K562 (cell line): Measurements from ENCODE around the gene SON. TPM values are rescaled to one million over a fixed set of nuclear protein-coding genes. Genes with fewer than 3 reads are reported as not detected.
A peak's percentile ranks its signal among the peaks of the same experiment; 100 is the strongest.
"Not testable (repeated sequence)": the region's sequence is repeated elsewhere in the genome, so short reads cannot be mapped to it uniquely, and the experiment has no call there.

Experiments used
- ATAC-seq: fragments of 200-7000 bp; cut with Tn5 transposase; 3 replicates; pipeline ENCODE4 v1.9.1; 2020; ENCODE audit warnings: moderate library complexity
- BruUV-seq: library from RNA; stranded (reverse); fragments of 400-500 nt; replicated peaks from 2 replicates; lab custom pipeline; 2021; lab: Mats Ljungman, UMichigan
- CTCF ChIA-PET: fragments of 300-600 bp; formaldehyde crosslinking; extraction: SDS; loops from one replicate; lab custom pipeline; 2021; ENCODE audit warnings: low intra/inter-chr PET ratio; lab: Yijun Ruan, JAX
- POLR2A ChIA-PET: fragments of 300-600, 350-650 bp; sonication (Branson Sonifier 250); formaldehyde crosslinking; extraction: SDS; loops from one replicate; lab custom pipeline; 2021; ENCODE audit warnings: antibody characterized with exemption, inconsistent platforms; lab: Yijun Ruan, JAX
- DNase-seq, 4 experiments: peaks; one replicate each; pipeline versions ENCODE4 v3.0.0 to v3.0.0-alpha.2; 2011 to 2018; ENCODE audit warnings: low spot score in 3 of 4, mixed read lengths in 3 of 4; ENCODE audit errors: extremely low read depth in 1 of 4
- FAIRE-seq: peaks from 2 replicates; lab custom pipeline; 2011; peaks lifted over from hg19 to GRCh38; lab: Jason Lieb, UNC
- H2AFZ ChIP-seq: 2 replicates; pipeline ENCODE4 v1.6.0; 2011; ENCODE audit warnings: low read depth, low read length, control low read depth, inconsistent platforms
- H3K27ac ChIP-seq: fragments of 200-600 bp; 3 replicates; pipeline ENCODE4 v1.8.0; 2011; ENCODE audit warnings: low read depth, mild to moderate bottlenecking, control low read depth, inconsistent platforms, low read length, moderate library complexity, mixed read lengths; ENCODE audit errors: extremely low read depth
- H3K27me3 ChIP-seq, 2 experiments: fragments of 300-600 bp in 1 of 2; 2 replicates in 1 of 2; 3 replicates in 1 of 2; pipeline versions ENCODE4 v1.6.0 to v1.8.0; 2011; ENCODE audit warnings: inconsistent platforms in 2 of 2, low read length in 2 of 2, mild to moderate bottlenecking in 1 of 2, mixed read lengths in 1 of 2, moderate library complexity in 1 of 2; ENCODE audit not compliant: control insufficient read depth in 2 of 2, insufficient read depth in 2 of 2
- H3K36me3 ChIP-seq: fragments of 300-600 bp; 3 replicates; pipeline ENCODE4 v1.8.0; 2011; ENCODE audit warnings: mild to moderate bottlenecking, low read length, inconsistent platforms; ENCODE audit not compliant: control insufficient read depth, insufficient read depth
- H3K4me1 ChIP-seq, 2 experiments: fragments of 200-600 bp in 1 of 2; replicated peaks in 1 of 2; 2 replicates in 1 of 2; 3 replicates in 1 of 2; pipeline versions ENCODE4 v1.5.1 to v1.8.0; 2011; ENCODE audit warnings: inconsistent platforms in 2 of 2, low read length in 2 of 2, mild to moderate bottlenecking in 1 of 2, mixed read lengths in 1 of 2, moderate library complexity in 1 of 2; ENCODE audit not compliant: control insufficient read depth in 2 of 2, insufficient read depth in 2 of 2
- H3K4me2 ChIP-seq: 2 replicates; pipeline ENCODE4 v1.6.1; 2011; ENCODE audit warnings: low read length, control low read depth, inconsistent platforms, mixed read lengths; ENCODE audit not compliant: insufficient read depth
- H3K4me3 ChIP-seq: fragments of 200-600 bp; sonication (generic), shearing (Covaris generic); 2 replicates; pipeline ENCODE4 v1.5.1; 2016; ENCODE audit warnings: control low read depth, inconsistent platforms
- H3K79me2 ChIP-seq: fragments of 200-600 bp; 3 replicates; pipeline ENCODE4 v1.8.0; 2011; ENCODE audit warnings: low read length, inconsistent platforms; ENCODE audit not compliant: control insufficient read depth, insufficient read depth
- H3K9ac ChIP-seq, 2 experiments: 2 replicates each; pipeline versions ENCODE4 v1.6.0 to v1.6.1; 2011; ENCODE audit warnings: low read depth in 2 of 2, low read length in 2 of 2, control low read depth in 1 of 2, inconsistent platforms in 1 of 2, mild to moderate bottlenecking in 1 of 2, mixed read lengths in 1 of 2; ENCODE audit not compliant: insufficient read depth in 1 of 2
- H3K9me1 ChIP-seq: one replicate; pipeline ENCODE4 v1.6.0; 2011; ENCODE audit warnings: inconsistent platforms, mild to moderate bottlenecking, low read length, moderate library complexity; ENCODE audit not compliant: control insufficient read depth, insufficient read depth
- H3K9me3 ChIP-seq: replicated peaks from 2 replicates; pipeline ENCODE4 v1.5.1; 2011; ENCODE audit warnings: low read depth, low read length, inconsistent platforms; ENCODE audit not compliant: control insufficient read depth, insufficient read depth
- H4K20me1 ChIP-seq: replicated peaks from 2 replicates; pipeline ENCODE4 v1.6.1; 2011; ENCODE audit warnings: low read length, inconsistent platforms, mixed read lengths; ENCODE audit not compliant: control insufficient read depth, insufficient read depth
- CBFA2T2 ChIP-seq: fragments of 450-650 bp; conservative IDR thresholded peaks from 2 replicates; pipeline ENCODE4 v1.6.1; 2017; ENCODE audit warnings: mild to moderate bottlenecking
- CSDE1 ChIP-seq, 2 experiments: fragments of 450-650 bp; IDR thresholded peaks; 2 replicates each; pipeline ENCODE4 v1.6.1; 2016; ENCODE audit warnings: mild to moderate bottlenecking in 1 of 2
- E2F5 ChIP-seq: sonication (generic); formaldehyde crosslinking; IDR thresholded peaks from 2 replicates; pipeline ENCODE4 v1.8.0; 2022; ENCODE audit warnings: mild to moderate bottlenecking, missing genetic modification reagents
- ETS2 ChIP-seq: IDR thresholded peaks from 2 replicates; pipeline ENCODE4 v1.6.1; 2016; ENCODE audit warnings: borderline replicate concordance, missing genetic modification characterization, mild to moderate bottlenecking, moderate library complexity, missing compliant biosample characterization; ENCODE audit not compliant: poor library complexity, severe bottlenecking
- FOXJ2 ChIP-seq: fragments of 200-800 bp; sonication (Bioruptor generic); IDR thresholded peaks from 2 replicates; pipeline ENCODE4 v1.6.1; 2016; ENCODE audit warnings: missing genetic modification characterization, missing compliant biosample characterization
- FOXK2 ChIP-seq, 2 experiments: fragments of 450-650 bp; IDR thresholded peaks in 1 of 2; conservative IDR thresholded peaks in 1 of 2; 2 replicates each; pipeline ENCODE4 v1.6.1; 2016; ENCODE audit warnings: low read depth in 2 of 2, mild to moderate bottlenecking in 1 of 2
- GATAD2B ChIP-seq: fragments of 450-650 bp; IDR thresholded peaks from 2 replicates; pipeline ENCODE4 v1.6.1; 2017; ENCODE audit warnings: mild to moderate bottlenecking, borderline replicate concordance
- HOMEZ ChIP-seq: fragments of 250-450 bp; sonication (Bioruptor Pico); IDR thresholded peaks from 2 replicates; pipeline ENCODE4 v1.4.0; 2020; ENCODE audit warnings: mild to moderate bottlenecking, moderate library complexity
- NFIC ChIP-seq: fragments of 450-650 bp; IDR thresholded peaks from 2 replicates; pipeline ENCODE4 v1.6.1; 2017; ENCODE audit warnings: mild to moderate bottlenecking, inconsistent platforms
- RB1 ChIP-seq: fragments of 450-650 bp; IDR thresholded peaks from 2 replicates; pipeline ENCODE4 v1.6.1; 2017; ENCODE audit warnings: low read depth, mild to moderate bottlenecking
- SIRT6 ChIP-seq: IDR thresholded peaks from one replicate; pipeline ENCODE4 v1.6.1; 2012; ENCODE audit warnings: low read depth, mild to moderate bottlenecking, control low read depth, inconsistent platforms, low read length, moderate library complexity
- ZNF41 ChIP-seq: fragments of 250-450 bp; sonication (Bioruptor Pico); conservative IDR thresholded peaks from 2 replicates; pipeline ENCODE4 v1.4.0; 2020; ENCODE audit warnings: mild to moderate bottlenecking
- ZNF764 ChIP-seq: fragments of 250-450 bp; sonication (Bioruptor Pico); IDR thresholded peaks from 2 replicates; pipeline ENCODE4 v1.4.0; 2020; ENCODE audit warnings: low read depth, mild to moderate bottlenecking, moderate library complexity
- WGBS: fragments of 100-300 bp; shearing (Covaris generic); methylation state at CpG from one replicate; pipeline ENCODE4 v1.1.6; 2016; ENCODE audit warnings: low coverage, mixed read lengths; ENCODE audit not compliant: insufficient coverage; ENCODE audit errors: missing lambda C conversion rate; 5-methylcytosine and 5-hydroxymethylcytosine counted together
- in situ Hi-C: fragments of 300-500 bp; cut with MboI; formaldehyde crosslinking; loops from 4 replicates; pipeline ENCODE4 v1.15.0; 2018; ENCODE audit warnings: inconsistent platforms, mixed read lengths
- intact Hi-C: fragments of 100-400 bp; cut with micrococcal nuclease; formaldehyde crosslinking; loops from 2 replicates; pipeline ENCODE4 v1.14.2; 2022
- polyA plus RNA-seq, 8 experiments: library from polyadenylated mRNA; depleted of rRNA in 4 of 8; stranded (reverse) in 5 of 8; unstranded in 3 of 8; fragments of >200 nt; fragmentation: Nextera tagmentation in 2 of 8; fragmentation: Illumina TruSeq in 1 of 8; extraction: Ambion mirVana in 2 of 8; extraction: Trizol in 1 of 8; gene quantifications; 2 replicates each; pipeline versions ENCODE4 v1.2.1 to v1.2.3, GENCODE V29; 2011 to 2014; ENCODE audit warnings: inconsistent platforms in 1 of 8, missing spikeins in 1 of 8
- total RNA-seq, 7 experiments: library from RNA; depleted of rRNA in 6 of 7; stranded (reverse); fragments of >200 nt in 6 of 7; fragmentation: Illumina TruSeq in 2 of 7; extraction: Trizol in 2 of 7; gene quantifications; 2 replicates each; pipeline versions ENCODE4 v1.2.1 to v1.2.3, GENCODE V29; 2011 to 2021; ENCODE audit warnings: low replicate concordance in 1 of 7

Gene SON
- total and polyA plus RNA-seq, 9 of the 15 experiments (the other 6 are each of a cell fraction or from before 2014, with no cell fraction given), result 105 to 742 (median 187) TPM

GRCh38 chr21:33622253-33622652 lies 79.4 kb downstream of the SON start:
- peaks cover 27% of the 10 kb centered on the region; the same call in 1 of the 3 replicates for H3K36me3 ChIP-seq
- POLR2A ChIA-PET, result interaction anchor here (0.9 kb wide), 1 partner anchor 42 kb away, joined by 3 read pairs; no protein-coding TSS in a partner anchor
- no peaks in the 10 kb centered on the region for H4K20me1 ChIP-seq
- no peak overlapping the region for H2AFZ ChIP-seq
- no peaks in the 10 kb centered on the region for H3K79me2 ChIP-seq
- no peak overlapping the region for H3K9ac ChIP-seq
- no peak overlapping the region for H3K4me2 ChIP-seq
- H3K4me1 ChIP-seq, result peaks cover 0 to 4% of the 10 kb centered on the region in 2 experiments; a peak in 1 of 5 replicates
- no peak for TF ChIP-seq CSDE1 (IDR thresholded peaks at IDR 0.05)
- TF ChIP-seq NFIC, result no peak
- TF ChIP-seq RB1, result no peak
- no peak for TF ChIP-seq ZNF764
- TF ChIP-seq GATAD2B, result no peak
- TF ChIP-seq SIRT6, result no peak
- no peak for TF ChIP-seq ETS2
- no peak for TF ChIP-seq FOXK2 (conservative IDR thresholded peaks at IDR 0.05 in 1 of 2, IDR thresholded peaks at IDR 0.05 in 1 of 2; ENCODE audit: low read depth in 2 of 2)
- TF ChIP-seq CBFA2T2, result no peak
- TF ChIP-seq ZNF41 (CRISPR knock-in tag), result no peak
- TF ChIP-seq E2F5 (CRISPR knock-in tag), result no peak
- no peak for TF ChIP-seq FOXJ2 (tag)
- no peak for TF ChIP-seq HOMEZ (CRISPR knock-in tag)
- intact Hi-C loops (no loop called here), in situ Hi-C loops (no loop called here)
- no peak overlapping the region for H3K27ac ChIP-seq
- no peak for FAIRE-seq
- no peaks in the 10 kb centered on the region for H3K27me3 ChIP-seq
- H3K9me1 ChIP-seq, result no peaks in the 10 kb centered on the region
- peak; percentile 38; the same call in 1 of the 3 replicates for ATAC-seq
- H3K9me3 ChIP-seq, result no peaks in the 10 kb centered on the region
- CTCF ChIA-PET, result no interaction called here
- DNase-seq, result no peak
- BruUV-seq, result no TSS peak
- H3K4me3 ChIP-seq, result no peak overlapping the region

GRCh38 chr21:33626151-33626550 lies 83.3 kb downstream of the SON start:
- H4K20me1 ChIP-seq, H3K4me1 ChIP-seq, FAIRE-seq, H3K9ac ChIP-seq, DNase-seq, H3K27ac ChIP-seq, H3K79me2 ChIP-seq, intact Hi-C loops, H3K4me2 ChIP-seq, BruUV-seq, in situ Hi-C loops, ATAC-seq, H3K4me3 ChIP-seq, H3K27me3 ChIP-seq, H3K9me3 ChIP-seq, H3K9me1 ChIP-seq, H2AFZ ChIP-seq, CTCF ChIA-PET: not testable (repeated sequence)
- peaks cover 26% of the 10 kb centered on the region; the same call in 2 of the 3 replicates for H3K36me3 ChIP-seq
- POLR2A ChIA-PET, result interaction anchor here (1.4 kb wide), 1 partner anchor 250 kb away, joined by 3 read pairs; no protein-coding TSS in a partner anchor
- 85% methylated on average over 7 of the region's 7 CpGs for WGBS
